ENCODE measurements around the gene NYAP2.

DNA sequence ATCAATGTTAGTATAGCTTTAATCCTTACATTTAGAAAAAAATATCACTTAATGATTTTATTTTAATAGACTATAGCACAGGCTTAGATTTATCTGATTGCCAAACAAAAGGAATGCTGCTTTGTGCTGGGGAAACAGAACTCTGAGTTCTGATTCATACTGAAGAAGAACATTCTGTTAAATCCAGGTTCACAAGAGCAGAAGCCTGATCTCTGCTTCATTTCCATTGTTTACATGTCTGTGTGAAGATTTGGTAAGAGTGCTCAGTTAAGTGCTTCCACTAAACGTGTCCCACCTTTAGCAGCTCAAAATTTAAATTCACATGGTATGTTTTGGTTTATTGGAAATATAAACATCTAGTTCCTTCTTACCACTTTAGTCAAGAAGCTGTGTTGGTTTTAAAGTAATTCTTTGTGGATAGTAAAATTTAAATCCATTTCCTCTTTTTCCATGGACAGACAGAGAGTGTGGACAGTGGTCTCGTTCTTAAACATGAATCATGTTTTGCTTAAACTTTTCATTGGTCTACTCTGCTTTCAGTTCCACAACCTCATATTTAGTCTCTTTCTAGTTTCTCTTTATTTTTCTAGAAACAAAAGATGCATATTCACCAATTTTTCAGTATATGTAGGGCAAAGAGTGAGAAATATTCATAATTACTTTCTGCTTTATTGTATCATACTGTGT, 59.1 kb downstream of the NYAP2 start:
- TF ChIP-seq, protein P1, sequence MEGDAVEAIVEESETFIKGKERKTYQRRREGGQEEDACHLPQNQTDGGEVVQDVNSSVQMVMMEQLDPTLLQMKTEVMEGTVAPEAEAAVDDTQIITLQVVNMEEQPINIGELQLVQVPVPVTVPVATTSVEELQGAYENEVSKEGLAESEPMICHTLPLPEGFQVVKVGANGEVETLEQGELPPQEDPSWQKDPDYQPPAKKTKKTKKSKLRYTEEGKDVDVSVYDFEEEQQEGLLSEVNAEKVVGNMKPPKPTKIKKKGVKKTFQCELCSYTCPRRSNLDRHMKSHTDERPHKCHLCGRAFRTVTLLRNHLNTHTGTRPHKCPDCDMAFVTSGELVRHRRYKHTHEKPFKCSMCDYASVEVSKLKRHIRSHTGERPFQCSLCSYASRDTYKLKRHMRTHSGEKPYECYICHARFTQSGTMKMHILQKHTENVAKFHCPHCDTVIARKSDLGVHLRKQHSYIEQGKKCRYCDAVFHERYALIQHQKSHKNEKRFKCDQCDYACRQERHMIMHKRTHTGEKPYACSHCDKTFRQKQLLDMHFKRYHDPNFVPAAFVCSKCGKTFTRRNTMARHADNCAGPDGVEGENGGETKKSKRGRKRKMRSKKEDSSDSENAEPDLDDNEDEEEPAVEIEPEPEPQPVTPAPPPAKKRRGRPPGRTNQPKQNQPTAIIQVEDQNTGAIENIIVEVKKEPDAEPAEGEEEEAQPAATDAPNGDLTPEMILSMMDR (IDR thresholded peaks at IDR 0.05; ENCODE audit: insufficient read depth, low read depth, low read length): no peak
- no peak for TF ChIP-seq EZH2 (IDR thresholded peaks at IDR 0.05; ENCODE audit: insufficient read depth, low read length)
